Body of pancreas (tissue), 4 donors: ENCODE results near the gene WDR3. TPM values are rescaled to one million over a fixed set of nuclear protein-coding genes. Genes with fewer than 3 reads are reported as not detected.
"Not testable (repeated sequence)": the region's sequence is repeated elsewhere in the genome, so short reads cannot be mapped to it uniquely, and the experiment has no call there.

Experiments used
- ATAC-seq: fragments of 150-250 bp; one replicate; pipeline ENCODE4 v1.9.1; 2016
- DNase-seq, 4 donors: peaks; one replicate each; pipeline ENCODE4 v3.0.0-alpha.2; 2019
- H3K27ac ChIP-seq, 4 donors: fragments of 200-600 bp; sonication (generic); 1 replicate in 3 of 4; 2 replicates in 1 of 4; pipeline versions ENCODE4 v1.5.1 to v1.6.1; 2016 to 2019; ENCODE audit warnings: mild to moderate bottlenecking in 1 of 4, mixed read lengths in 1 of 4, moderate library complexity in 1 of 4
- H3K27me3 ChIP-seq, 2 donors: fragments of 200-600 bp; sonication (generic); one replicate each; pipeline ENCODE4 v1.6.0; 2016; ENCODE audit warnings: mild to moderate bottlenecking in 1 of 2
- H3K36me3 ChIP-seq, 2 donors: fragments of 200-600 bp; sonication (generic); replicated peaks in 1 of 2; 2 replicates each; pipeline ENCODE4 v1.5.1; 2016; ENCODE audit warnings: low read depth in 2 of 2; ENCODE audit not compliant: insufficient read depth in 1 of 2
- H3K4me1 ChIP-seq: fragments of 200-600 bp; sonication (generic); one replicate; pipeline ENCODE4 v1.6.0; 2016
- H3K4me3 ChIP-seq, 2 donors: fragments of 200-600 bp; sonication (generic); 1 replicate in 1 of 2; 2 replicates in 1 of 2; pipeline ENCODE4 v1.5.1; 2016 to 2019
- H3K9me3 ChIP-seq, 3 donors: fragments of 200-600 bp; sonication (generic); 1 replicate in 2 of 3; 2 replicates in 1 of 3; pipeline ENCODE4 v1.5.1; 2016
- CTCF ChIP-seq, 7 experiments: fragments of 450-650 bp in 4 of 7; fragments of 200-600 bp in 3 of 7; sonication (generic) in 3 of 7; IDR thresholded peaks; one replicate each; pipeline ENCODE4 v1.5.1; 2016 to 2019; ENCODE audit warnings: antibody characterized with exemption in 7 of 7
- POLR2A ChIP-seq, 3 donors: fragments of 450-650 bp; IDR thresholded peaks; one replicate each; pipeline ENCODE4 v1.6.1; 2016; ENCODE audit warnings: antibody characterized with exemption in 3 of 3, mild to moderate bottlenecking in 2 of 3
- WGBS, 2 donors: methylation state at CpG; one replicate each; pipeline ENCODE4 v1.1.5; 2017; 5-methylcytosine and 5-hydroxymethylcytosine counted together
- intact Hi-C: fragments of 100-400 bp; cut with DNase I; formaldehyde crosslinking; loops from one replicate; pipeline ENCODE4 v1.15.1; 2023
- total RNA-seq, 2 donors: library from RNA; depleted of rRNA; stranded (reverse); fragments of >200 nt; gene quantifications; one replicate each; pipeline ENCODE4 v1.1.0, GENCODE V29; 2016

Gene WDR3
- total RNA-seq, 2 donors from 2014 or later = 5.3 to 8.8 TPM

GRCh38 chr1:117919376-117919775 lies 10.2 kb upstream of the WDR3 start:
- Histone ChIP-seq H3K9me3 (no peaks in the 10 kb centered on the region), H3K4me1 (no peaks in the 10 kb centered on the region), H3K27ac (no peak overlapping the region), H3K36me3 (peaks cover 0 to 25% of the 10 kb centered on the region in 2 donors), H3K27me3 (no peaks in the 10 kb centered on the region), H3K4me3 (no peak overlapping the region)
- DNase-seq (no peak), ATAC-seq (no peak)
- TF ChIP-seq POLR2A (IDR thresholded peaks at IDR 0.05) = no peak
- TF ChIP-seq CTCF (IDR thresholded peaks at IDR 0.05) = no peak
- intact Hi-C loops = no loop called here

- TF ChIP-seq POLR2A (IDR thresholded peaks at IDR 0.05) (no peak), CTCF (IDR thresholded peaks at IDR 0.05) (no peak)
- H3K4me3 ChIP-seq = no peak overlapping the region
- H3K36me3 ChIP-seq = peaks cover 0 to 18% of the 10 kb centered on the region in 2 donors
- DNase-seq = no peak
- intact Hi-C loops = no loop called here
- no peaks in the 10 kb centered on the region for H3K27me3 ChIP-seq
- H3K27ac ChIP-seq = no peak overlapping the region
- peaks cover under 1% of the 10 kb centered on the region for H3K4me1 ChIP-seq
- no peak for ATAC-seq
- no peaks in the 10 kb centered on the region for H3K9me3 ChIP-seq
- 89 to 91% methylated on average over 2 of the region's 2 CpGs for WGBS, 2 donors
Measured at GRCh38 chr1:117921991-117922390, 7.5 kb upstream of the WDR3 start.

GRCh38 chr1:117922717-117923116 lies 6.8 kb upstream of the WDR3 start:
- H3K27ac ChIP-seq, DNase-seq, intact Hi-C loops, H3K27me3 ChIP-seq, ATAC-seq, H3K4me1 ChIP-seq, H3K4me3 ChIP-seq, H3K9me3 ChIP-seq: not testable (repeated sequence)
- WGBS, 2 donors = 72 to 74% methylated on average over 7 of the region's 7 CpGs
- H3K36me3 ChIP-seq = peaks cover 0 to 13% of the 10 kb centered on the region in 2 donors

GRCh38 chr1:117925981-117926380 lies 3.6 kb upstream of the WDR3 start:
- H3K27ac ChIP-seq = no peak overlapping the region
- 83% methylated on average over 3 of the region's 3 CpGs for WGBS, 2 donors
- ATAC-seq (no peak), DNase-seq (no peak)
- no peaks in the 10 kb centered on the region for H3K9me3 ChIP-seq
- H3K27me3 ChIP-seq = no peaks in the 10 kb centered on the region
- TF ChIP-seq POLR2A (IDR thresholded peaks at IDR 0.05) = no peak
- TF ChIP-seq CTCF (IDR thresholded peaks at IDR 0.05) = no peak
- intact Hi-C loops = no loop called here
- H3K36me3 ChIP-seq = peaks cover 0 to 2% of the 10 kb centered on the region in 2 donors
- peaks cover 24% of the 10 kb centered on the region for H3K4me1 ChIP-seq
- no peak overlapping the region for H3K4me3 ChIP-seq

- Histone ChIP-seq H3K4me1 (peaks cover 47% of the 10 kb centered on the region), H3K4me3 (peak overlapping the region; percentile 84 to 89), H3K27ac (peak overlapping the region; percentile 72 to 94 (median 85)), H3K36me3 (peaks cover 0 to 2% of the 10 kb centered on the region in 2 donors), H3K27me3 (no peaks in the 10 kb centered on the region), H3K9me3 (no peaks in the 10 kb centered on the region)
- ATAC-seq (peak; percentile 71), DNase-seq (peak; percentile 63 to 75 (median 70))
- intact Hi-C loops = no loop called here
- TF ChIP-seq POLR2A (IDR thresholded peaks at IDR 0.05) (no peak), CTCF (IDR thresholded peaks at IDR 0.05) (peak in 4 of 7 experiments; percentile 17 to 40 (median 36))
- 0 to 1% methylated on average over 16 to 24 of the region's 24 CpGs for WGBS, 2 donors
Measured at GRCh38 chr1:117928881-117929342, 627 bp upstream of the WDR3 start.
